ENCODE measurements around the gene METTL6.

GRCh38 chr3:15438983-15439382 is 11.6 kb upstream of the METTL6 start:
- TF ChIP-seq CTCF (IDR thresholded peaks at IDR 0.05), result no peak
- no peak for TF ChIP-seq EZH2 (IDR thresholded peaks at IDR 0.05; ENCODE audit: borderline replicate concordance, insufficient read depth, low read depth, low read length, poor library complexity, severe bottlenecking)

Data from B cell (primary cell).